ENCODE measurements around the gene RAPGEF5. TPM values are rescaled to one million over a fixed set of nuclear protein-coding genes. Genes with fewer than 3 reads are reported as not detected.

The RAPGEF5 gene
- polyA plus RNA-seq, 1 of the 3 experiments (the other 2 are of a cell fraction): 1.2 TPM

DNA sequence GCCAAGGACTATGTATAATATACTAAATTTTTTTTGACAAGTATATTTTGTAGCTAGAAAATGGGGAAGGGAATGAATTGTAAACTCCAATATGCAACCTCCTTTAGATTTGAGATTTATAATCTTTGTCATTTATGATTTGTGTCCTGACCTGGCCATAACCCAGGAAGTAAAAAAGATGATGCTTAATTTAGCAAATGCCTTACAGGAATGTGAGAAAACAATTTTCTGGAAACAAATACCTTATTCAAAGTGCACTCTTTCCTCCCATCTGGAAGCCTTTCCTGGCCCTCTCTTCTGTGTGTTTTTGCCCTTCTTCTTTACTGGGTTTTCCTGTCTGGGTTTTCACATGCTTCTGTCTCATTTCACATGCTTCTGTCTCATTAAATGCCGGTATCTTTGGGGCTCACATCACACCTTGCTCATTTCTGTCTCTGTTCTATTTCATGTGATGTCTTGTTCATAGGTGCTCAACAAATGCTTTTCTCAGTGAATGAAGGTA lies 149.2 kb downstream of the RAPGEF5 start (continued):
- TF ChIP-seq, protein P1, sequence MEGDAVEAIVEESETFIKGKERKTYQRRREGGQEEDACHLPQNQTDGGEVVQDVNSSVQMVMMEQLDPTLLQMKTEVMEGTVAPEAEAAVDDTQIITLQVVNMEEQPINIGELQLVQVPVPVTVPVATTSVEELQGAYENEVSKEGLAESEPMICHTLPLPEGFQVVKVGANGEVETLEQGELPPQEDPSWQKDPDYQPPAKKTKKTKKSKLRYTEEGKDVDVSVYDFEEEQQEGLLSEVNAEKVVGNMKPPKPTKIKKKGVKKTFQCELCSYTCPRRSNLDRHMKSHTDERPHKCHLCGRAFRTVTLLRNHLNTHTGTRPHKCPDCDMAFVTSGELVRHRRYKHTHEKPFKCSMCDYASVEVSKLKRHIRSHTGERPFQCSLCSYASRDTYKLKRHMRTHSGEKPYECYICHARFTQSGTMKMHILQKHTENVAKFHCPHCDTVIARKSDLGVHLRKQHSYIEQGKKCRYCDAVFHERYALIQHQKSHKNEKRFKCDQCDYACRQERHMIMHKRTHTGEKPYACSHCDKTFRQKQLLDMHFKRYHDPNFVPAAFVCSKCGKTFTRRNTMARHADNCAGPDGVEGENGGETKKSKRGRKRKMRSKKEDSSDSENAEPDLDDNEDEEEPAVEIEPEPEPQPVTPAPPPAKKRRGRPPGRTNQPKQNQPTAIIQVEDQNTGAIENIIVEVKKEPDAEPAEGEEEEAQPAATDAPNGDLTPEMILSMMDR (IDR thresholded peaks at IDR 0.05): no peak
- TF ChIP-seq CHD2 (IDR thresholded peaks at IDR 0.05; ENCODE audit: low read length, partially characterized antibody) (no peak), JUND (IDR thresholded peaks at IDR 0.05) (no peak), YY1 (IDR thresholded peaks at IDR 0.05; ENCODE audit: low read depth) (no peak), FOSL2 (IDR thresholded peaks at IDR 0.05; ENCODE audit: borderline replicate concordance, low read depth) (no peak), ZBTB33 (IDR thresholded peaks at IDR 0.05; ENCODE audit: borderline replicate concordance, low read depth) (no peak), NFIC (IDR thresholded peaks at IDR 0.05; ENCODE audit: borderline replicate concordance) (no peak)

- Histone ChIP-seq H3K36me3 (replicated peaks in 1 of 2; ENCODE audit: control insufficient read depth in 1 of 2, insufficient read depth in 2 of 2, low read length in 1 of 2) (no peaks in the 10 kb centered on the region), H3K9me3 (no peaks in the 10 kb centered on the region), H3K9ac (no peak overlapping the region), H3K27me3 (ENCODE audit: insufficient read depth) (no peaks in the 10 kb centered on the region), H3K9me2 (no peaks in the 10 kb centered on the region), H3K4me2 (no peak overlapping the region), H3K4me3 (ENCODE audit: low read depth in 2 of 2, low read length in 1 of 2) (no peak overlapping the region), H3K4me1 (ENCODE audit: control insufficient read depth in 1 of 2, insufficient read depth in 2 of 2, low read depth in 1 of 2, low read length in 1 of 2) (peaks cover 6 to 9% of the 10 kb centered on the region in 2 experiments; a peak in 3 of 4 replicates), H3K27ac (ENCODE audit: low read depth in 2 of 2, low read length in 1 of 2) (no peak overlapping the region), H3K79me2 (ENCODE audit: insufficient read depth) (no peaks in the 10 kb centered on the region), H3F3A (replicated peaks; ENCODE audit: insufficient read depth) (no peaks in the 10 kb centered on the region), H4K20me1 (ENCODE audit: insufficient read depth) (no peaks in the 10 kb centered on the region), H2AFZ (ENCODE audit: low read depth) (no peak overlapping the region)
- no peak for DNase-seq
- ChIA-PET POLR2A (no interaction called here), CTCF (interaction anchor here (0.8 to 1.4 kb wide), 8 partner anchors 7 to 122 kb away, joined by 3 to 4 read pairs (median 3); no protein-coding TSS in a partner anchor)
- TF ChIP-seq EZH2phosphoT487 (IDR thresholded peaks at IDR 0.05; ENCODE audit: borderline replicate concordance, low read depth): no peak
- TF ChIP-seq POLR2AphosphoS5 (IDR thresholded peaks at IDR 0.05; ENCODE audit: low read depth, low read length): no peak
- TF ChIP-seq ZBTB33 (IDR thresholded peaks at IDR 0.05; ENCODE audit: borderline replicate concordance, low read depth): no peak
- no peak for TF ChIP-seq FOSL2 (IDR thresholded peaks at IDR 0.05; ENCODE audit: borderline replicate concordance, low read depth)
- TF ChIP-seq RCOR1 (IDR thresholded peaks at IDR 0.05; ENCODE audit: low read length): no peak
- no peak for TF ChIP-seq CHD2 (IDR thresholded peaks at IDR 0.05; ENCODE audit: low read length, partially characterized antibody)
- no peak for TF ChIP-seq TCF12 (IDR thresholded peaks at IDR 0.05)
- TF ChIP-seq, protein P1 (IDR thresholded peaks at IDR 0.05): no peak
- TF ChIP-seq GATA2 (CRISPR knock-in tag; IDR thresholded peaks at IDR 0.05): no peak
- TF ChIP-seq, protein P2, sequence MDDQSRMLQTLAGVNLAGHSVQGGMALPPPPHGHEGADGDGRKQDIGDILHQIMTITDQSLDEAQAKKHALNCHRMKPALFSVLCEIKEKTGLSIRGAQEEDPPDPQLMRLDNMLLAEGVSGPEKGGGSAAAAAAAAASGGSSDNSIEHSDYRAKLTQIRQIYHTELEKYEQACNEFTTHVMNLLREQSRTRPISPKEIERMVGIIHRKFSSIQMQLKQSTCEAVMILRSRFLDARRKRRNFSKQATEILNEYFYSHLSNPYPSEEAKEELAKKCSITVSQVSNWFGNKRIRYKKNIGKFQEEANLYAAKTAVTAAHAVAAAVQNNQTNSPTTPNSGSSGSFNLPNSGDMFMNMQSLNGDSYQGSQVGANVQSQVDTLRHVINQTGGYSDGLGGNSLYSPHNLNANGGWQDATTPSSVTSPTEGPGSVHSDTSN (IDR thresholded peaks at IDR 0.05): no peak
- TF ChIP-seq, protein P3, sequence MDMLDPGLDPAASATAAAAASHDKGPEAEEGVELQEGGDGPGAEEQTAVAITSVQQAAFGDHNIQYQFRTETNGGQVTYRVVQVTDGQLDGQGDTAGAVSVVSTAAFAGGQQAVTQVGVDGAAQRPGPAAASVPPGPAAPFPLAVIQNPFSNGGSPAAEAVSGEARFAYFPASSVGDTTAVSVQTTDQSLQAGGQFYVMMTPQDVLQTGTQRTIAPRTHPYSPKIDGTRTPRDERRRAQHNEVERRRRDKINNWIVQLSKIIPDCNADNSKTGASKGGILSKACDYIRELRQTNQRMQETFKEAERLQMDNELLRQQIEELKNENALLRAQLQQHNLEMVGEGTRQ (IDR thresholded peaks at IDR 0.05; ENCODE audit: borderline replicate concordance, low read depth, low read length): no peak
- TF ChIP-seq NRF1 (IDR thresholded peaks at IDR 0.05; ENCODE audit: low read depth, low read length): no peak
- no peak for TF ChIP-seq FOXM1 (IDR thresholded peaks at IDR 0.05; ENCODE audit: low read depth)
- no peak for TF ChIP-seq MAX (IDR thresholded peaks at IDR 0.05; ENCODE audit: low read depth)
- no peak for TF ChIP-seq YY1 (IDR thresholded peaks at IDR 0.05; ENCODE audit: low read depth)
- TF ChIP-seq EP300 (IDR thresholded peaks at IDR 0.05; ENCODE audit: borderline replicate concordance in 1 of 2, low read depth in 1 of 2, low read length in 1 of 2): no peak
- TF ChIP-seq SMC3 (IDR thresholded peaks at IDR 0.05; ENCODE audit: low read depth, low read length): no peak
- TF ChIP-seq NFIC (IDR thresholded peaks at IDR 0.05; ENCODE audit: borderline replicate concordance): no peak
Measured at GRCh38 chr7:22205631-22206030, 151.3 kb downstream of the RAPGEF5 start.
